C1 segment of cervical spinal cord (tissue), 14 donors: ENCODE data around the gene TOLLIP.

Experiments used
- DNase-seq, 14 donors: peaks; one replicate each; lab custom pipeline; 2025; lab: John Stamatoyannopoulos, UW

The TOLLIP gene

DNA sequence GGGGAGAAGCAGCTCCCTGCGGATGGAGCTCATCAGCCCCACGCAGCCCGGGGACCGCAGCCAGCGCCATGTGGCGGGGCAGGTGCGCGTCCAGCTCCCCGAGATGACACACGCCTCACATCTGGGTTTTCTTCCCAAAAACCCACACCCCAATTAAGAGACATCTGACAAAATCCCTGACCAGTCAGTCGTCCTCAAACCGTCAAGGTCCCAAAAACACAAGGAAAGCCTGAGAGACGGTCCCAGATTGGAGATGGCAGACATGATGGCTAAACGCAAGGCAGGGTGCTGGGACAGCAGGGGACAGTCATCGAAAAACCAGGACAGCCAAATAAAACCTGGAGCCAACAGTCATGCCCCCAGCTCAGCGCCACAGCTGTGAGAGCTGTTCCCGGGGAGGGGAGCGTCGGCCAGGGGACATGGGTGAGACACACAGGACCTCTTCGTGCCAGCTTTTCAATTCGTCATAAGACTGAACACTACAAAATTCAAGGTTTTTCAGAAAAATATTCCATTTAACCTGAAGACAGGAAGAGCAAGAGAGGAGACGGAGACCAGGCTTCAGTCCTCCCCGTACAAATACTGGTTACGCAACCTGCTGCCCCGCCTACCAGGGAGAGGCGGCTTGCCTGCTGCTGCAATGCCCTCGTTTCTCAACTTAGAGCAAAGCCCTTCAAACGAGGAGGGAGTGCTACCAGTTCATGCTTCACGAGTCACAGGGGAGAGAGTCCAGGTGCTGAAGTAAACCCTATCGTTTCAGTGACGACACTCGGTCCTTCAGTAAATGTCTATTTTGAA lies 10.5 kb downstream of the TOLLIP start:
- DNase-seq = peak in 3 of 14 donors; percentile 22 to 87 (median 36)

DNA sequence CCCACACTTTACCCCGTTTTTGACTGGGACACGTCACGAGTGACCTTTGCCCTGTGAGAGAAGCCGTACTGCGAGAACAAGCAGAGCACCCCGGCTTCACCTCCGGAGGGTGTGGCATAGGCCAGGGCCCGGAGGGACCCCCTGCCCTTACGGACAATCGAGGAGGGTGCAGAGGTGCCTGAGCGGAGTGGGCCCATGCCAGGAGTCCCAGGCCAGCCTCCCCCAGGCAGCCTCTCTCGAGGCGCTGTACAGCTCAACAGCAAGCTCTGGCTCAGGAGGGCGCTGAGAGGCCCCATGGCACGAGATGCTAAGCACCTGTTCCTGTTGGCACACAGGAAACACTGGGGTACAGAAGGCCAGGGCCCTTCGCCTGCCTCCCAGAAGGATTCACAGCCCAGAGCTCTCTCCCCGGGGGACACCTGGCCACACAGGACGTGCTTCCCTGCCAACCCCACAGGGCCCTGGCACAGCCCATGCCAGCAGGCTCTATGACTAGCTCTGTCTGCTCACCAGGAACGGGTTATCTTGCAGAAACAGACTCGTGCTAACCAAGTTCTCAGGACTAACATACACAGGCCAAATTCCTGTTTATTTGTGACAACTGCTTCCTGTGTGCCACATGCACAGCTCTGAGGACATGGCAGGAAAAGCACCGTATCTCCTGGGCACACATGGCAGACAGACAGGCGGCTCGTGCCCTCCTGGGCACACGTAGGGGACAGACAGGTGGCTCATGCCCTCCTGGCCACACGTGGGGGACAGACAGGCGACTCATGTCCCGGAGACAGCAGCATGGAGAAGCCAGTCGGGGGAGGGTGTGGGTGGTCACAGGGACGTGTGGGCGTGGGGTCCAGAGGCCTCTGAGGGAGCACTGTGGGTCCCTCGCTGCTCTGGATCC lies 11.6 kb downstream of the TOLLIP start:
- peak in 1 of 14 donors; percentile 76 for DNase-seq

DNA sequence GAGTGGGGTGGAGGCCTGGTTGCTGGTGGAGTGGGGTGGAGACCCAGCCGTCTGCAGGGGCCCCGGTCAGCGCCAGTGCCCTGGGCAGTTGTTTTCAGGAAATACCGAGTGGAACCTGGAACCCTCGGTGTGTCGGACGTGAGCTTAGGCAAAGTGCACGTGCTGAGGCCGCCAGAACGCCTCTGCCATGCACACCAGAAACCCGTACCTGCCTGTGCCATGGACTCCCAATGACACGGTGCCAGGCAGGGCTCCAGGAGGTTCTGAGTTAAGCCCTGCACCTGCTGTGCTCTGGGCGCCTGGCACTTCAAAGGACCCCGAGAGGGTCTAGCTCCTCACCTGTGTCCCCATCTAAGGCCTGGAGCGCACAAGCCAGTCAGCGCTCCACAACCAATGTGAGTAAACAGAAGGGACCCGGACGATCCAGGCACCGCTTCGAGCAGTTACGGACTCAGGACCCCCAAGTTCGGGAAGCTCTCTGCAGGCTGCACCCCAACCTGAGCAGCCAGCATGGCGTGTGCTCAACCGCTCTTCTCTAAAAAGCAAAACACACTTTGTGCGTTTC lies 12.3 kb downstream of the TOLLIP start:
- DNase-seq = no peak

DNA sequence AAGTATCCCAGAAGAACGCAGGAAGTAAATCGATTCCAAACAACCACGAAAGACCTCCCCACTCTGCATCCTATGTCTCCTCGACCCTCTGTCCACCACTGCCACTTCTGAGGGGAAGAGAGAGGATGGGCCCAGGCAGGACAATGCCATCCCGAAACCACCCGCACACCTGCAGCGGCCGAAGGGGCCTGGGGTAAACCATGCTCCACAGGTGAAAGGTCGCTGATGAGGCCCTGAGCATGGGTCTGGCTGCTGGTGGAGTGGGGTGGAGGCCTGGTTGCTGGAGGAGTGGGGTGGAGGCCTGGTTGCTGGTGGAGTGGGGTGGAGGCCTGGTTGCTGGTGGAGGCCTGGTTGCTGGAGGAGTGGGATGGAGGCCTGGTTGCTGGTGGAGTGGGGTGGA lies 13.1 kb downstream of the TOLLIP start:
- DNase-seq = no peak

DNA sequence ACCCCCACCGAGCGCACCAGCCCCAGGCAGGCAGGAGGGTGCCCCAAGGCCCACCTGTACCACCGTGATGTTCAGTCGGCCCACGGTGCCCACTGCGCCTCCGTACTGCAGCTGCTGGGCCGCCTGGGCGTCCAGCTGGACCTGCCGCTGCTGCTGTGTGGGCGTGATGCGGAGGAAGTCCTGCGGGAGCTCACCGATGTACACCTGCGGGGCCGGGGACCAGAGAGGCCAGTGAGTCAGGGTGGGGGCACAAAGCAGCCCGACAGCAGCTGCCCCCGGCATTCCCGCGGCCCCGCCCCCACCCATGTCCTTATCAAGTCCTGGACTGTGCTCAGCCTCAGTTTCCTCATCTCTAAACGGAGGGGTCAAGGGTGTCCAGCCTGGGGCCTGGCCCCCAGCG lies 13.8 kb downstream of the TOLLIP start:
- DNase-seq = no peak

DNA sequence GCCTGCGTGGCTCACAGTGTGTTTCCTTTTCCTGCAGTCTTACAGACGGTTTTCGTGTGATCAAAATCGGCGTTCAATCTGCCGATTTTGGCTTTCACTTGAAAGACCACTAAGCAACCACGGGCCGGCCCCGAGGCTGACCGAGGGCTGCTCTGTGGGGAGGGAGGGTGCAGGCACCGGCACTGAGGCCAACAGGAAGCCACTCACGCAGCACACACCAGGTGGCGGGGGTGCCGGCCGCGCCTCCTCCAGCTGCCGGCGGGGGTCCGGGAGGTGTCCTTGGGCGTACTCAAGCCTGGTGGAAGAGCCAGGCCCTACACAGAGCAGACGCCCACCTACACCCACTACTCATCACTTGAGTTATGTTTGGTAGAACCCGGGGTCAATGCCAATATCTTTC lies 14.3 kb downstream of the TOLLIP start:
- DNase-seq = no peak

DNA sequence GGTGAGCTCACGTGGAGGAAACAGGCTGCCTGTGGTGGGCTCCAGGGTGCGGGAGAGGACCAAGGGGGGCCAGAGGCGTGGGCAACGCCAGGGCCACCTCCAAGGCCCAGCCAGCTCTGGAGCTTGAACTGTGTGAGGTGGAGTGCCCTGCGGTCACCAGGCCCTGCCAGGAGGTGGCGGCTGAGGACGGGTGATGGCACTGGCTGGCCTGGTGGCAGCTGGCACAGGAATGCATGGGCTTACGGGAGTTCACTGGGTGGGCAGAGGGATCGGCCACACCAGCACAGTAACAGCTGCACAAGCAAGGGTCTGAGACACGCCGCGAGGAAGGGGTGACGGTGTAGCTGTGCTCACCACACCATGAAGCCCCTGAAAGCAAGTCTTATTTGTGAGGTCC lies 15.8 kb downstream of the TOLLIP start:
- DNase-seq = peak in 1 of 14 donors; percentile 36

DNA sequence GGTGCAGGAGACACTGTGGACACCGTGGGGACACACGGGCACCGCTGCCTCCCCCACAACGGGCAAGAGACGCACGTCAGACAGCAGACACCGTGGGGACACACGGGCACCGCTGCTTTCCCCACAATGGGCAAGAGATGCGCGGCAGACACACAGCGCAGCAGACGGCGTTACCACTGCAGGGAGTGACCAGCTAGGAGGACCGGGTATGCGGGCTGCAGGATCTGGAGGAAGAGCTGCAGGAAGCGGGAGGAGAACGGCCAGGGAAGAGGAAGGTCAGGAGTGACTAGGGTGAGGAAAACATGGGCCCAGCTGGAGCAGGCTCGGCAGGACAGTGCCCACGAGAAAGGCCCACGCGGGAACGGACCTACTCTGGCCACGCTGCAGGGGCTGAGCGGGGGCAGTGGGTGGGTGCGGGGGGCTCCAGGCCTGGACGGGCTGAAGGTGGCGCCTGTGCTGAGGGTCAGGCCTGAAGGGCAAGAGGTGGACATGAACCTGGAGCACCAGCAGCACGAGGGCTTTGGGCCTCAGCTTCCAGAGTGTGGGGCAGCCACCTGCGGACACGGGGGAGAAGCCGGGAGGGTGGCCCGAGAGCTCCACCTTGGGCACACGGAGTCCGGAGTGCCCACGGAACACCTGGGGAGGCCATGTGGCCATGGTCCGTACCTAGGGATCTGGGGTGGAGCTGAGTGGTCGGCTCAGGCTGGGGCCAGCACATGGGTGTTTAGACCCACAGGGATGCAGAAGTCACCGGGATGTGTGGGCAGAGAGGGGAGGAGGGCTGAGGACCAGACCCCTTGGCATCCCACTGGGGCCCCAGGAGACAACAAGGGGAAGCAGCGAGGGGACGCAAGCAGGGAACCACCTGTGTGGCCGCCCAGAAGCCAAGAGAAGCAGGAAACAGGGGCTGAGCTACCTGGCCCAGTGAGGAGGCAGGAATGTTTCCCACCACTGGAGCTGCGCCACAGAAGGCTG lies 16.5 kb downstream of the TOLLIP start:
- DNase-seq = no peak

DNA sequence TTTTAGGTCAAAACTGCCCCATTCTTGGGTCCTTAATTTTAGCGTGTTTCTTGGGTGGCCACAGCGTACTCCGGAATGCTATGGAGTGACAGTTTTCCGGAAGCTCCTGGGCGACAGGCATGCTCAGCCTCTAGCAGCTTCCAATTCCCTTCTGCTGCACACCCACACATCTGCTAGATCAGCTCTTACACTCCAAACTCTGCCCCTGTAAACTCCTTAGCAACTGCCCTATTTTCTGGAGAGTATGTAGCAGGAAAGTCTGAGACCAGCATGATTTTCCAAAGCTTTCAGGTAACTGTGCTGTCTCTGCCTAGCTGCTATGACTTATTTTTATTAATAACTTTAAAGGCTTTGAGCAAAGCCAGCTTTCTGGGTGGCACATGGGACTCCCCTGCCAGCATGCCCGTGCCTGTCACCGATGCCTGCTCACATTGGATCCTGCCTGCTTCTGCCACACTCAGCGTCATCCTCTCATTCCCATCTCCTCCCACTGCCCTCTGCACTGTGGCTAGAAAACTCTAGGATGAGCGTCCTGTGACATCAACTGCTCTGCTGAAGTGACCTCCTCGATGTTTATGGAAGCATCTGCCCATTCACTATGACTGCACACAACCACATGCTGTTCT lies 17.3 kb downstream of the TOLLIP start:
- no peak for DNase-seq

DNA sequence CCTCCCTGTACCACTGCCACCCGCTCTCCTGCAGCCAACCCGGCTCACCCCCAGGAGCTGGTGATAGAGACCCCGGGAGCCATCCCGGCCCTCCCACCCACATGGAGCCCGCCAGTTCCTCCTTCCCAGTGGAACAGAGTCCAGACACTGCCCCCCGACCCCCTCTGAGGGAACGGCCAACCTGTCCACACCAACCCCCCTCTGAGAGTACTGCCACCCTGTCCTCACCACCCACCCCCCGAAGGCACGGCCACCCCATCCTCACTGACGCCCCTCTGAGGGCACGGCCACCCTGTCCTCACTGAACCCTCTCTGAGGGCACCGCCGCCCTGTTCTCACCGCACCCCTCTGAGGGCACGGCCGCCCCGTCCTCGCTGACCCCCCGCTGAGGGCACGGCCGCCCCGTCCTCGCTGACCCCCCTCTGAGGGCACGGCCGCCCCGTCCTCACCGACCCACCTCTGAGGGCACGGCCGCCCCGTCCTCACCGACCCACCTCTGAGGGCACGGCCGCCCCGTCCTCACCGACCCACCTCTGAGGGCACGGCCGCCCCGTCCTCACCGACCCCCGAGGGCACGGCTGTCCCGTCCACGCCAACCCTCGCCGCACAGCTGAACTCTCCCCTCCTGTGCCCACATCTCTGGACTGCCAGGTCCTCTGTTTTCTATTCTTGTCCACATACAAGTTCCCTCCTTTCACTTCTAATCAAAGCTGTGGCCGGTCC lies 18.0 kb downstream of the TOLLIP start:
- DNase-seq = no peak

DNA sequence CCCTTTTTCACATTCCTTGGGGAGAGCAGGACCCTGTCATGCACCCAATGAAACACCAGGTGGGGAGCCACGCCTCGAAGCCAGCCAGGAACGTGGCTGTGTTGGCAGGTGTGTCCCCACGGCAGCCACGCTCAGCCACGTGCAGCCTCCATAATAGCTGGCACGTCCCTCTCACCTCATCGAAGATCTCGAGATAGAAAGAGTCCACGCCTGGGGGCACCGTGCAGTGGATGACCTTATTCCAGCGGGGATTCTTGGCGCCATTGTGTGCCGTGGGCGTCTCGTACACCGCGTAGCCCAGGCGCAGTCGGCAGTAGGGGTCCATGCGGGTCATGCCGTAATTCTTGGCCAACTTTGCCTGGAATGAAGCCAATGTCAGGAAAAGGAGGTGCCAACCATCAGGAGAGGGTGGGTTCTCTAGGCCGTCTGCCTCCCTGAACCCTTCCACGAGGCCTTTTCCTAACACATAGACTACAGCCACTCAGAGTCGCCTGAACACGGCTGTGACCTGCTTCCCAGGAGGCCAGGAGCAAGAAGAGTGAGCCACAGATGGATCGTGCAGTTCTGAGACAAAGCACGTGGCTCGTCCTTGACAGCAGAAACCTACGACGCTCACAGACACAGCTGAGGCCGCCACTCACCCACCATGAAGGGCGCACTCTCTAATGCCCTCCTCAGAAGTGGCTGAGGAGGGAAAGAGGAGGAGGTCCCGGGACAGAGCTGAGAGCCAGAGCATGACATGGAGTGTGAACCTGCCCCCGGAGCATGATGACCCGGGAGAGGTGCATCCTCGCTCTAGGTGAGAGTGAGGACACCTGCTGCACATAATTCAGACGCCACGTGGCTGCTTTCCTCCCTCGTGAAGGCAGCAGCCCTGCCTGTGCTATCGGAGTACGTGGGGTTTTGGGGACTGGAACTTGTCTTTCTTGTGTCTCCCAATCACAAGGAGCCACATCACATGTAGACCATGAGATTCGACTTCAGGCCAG lies 19.1 kb downstream of the TOLLIP start:
- DNase-seq = no peak

DNA sequence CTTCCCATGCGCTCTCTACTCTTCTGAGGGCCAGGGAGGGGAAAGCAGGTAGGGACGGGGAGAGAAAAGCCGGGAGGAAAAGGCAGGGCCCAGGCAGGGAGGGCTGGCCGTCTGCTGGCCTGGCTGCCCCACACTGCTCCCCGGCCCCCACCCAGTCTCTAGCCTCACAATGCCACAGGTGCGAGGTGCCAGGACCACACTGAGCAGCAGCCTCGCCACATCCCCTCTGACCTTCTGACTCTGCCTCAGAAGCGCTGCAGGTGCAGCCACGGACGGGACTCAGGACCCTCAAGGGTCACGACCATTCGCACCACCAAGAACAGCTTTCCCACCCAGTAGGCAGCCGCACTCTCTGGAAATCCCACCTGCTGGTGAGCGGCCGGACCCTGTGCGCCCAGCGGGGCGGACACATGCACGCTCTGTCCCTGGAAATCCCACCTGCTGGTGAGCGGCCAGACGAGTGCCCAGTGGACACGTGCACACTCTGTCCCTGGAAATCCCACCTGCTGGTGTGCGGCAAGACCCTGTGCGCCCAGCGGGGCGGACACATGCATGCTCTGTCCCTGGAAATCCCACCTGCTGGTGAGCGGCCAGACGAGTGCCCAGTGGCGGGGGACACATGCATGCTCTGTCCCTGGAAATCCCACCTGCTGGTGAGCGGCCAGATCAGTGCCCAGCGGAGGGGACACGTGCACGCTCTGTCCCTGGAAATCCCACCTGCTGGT lies 20.1 kb downstream of the TOLLIP start:
- DNase-seq = no peak

DNA sequence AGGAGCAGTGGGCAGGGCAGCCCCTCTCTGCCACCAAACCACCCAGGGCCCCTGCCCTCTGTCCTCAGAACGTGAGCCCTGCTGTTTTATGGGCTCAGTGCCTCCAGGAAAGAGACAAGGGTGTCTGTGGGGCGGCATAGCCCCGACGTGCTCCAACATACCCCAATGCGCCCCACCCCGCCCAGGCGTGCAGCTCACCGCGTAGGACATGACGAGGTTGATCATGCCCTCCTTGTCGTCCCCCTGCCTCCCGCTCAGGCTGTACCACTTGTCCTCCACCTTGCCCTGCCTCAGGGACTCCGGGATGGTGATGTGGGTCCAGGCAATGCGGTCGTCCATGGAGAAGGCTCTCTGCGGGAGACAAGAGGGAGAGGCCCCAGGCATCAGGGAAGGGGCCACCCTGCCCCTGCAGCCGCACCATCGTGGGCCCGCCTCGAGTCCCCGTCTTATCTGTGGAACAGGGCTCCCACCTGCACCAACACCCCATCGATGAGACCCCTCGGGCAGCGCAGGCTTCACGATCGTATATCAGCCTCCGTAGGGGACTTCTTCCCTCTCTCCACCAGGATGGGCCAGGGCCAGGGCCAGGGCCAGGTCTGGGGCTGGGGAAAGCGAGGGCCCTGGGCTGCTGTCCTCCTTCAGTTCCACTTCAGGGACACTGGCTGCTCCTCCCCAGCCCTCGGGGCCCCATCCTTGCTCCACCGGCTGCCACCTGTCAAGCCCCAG lies 20.8 kb downstream of the TOLLIP start:
- DNase-seq = no peak

DNA sequence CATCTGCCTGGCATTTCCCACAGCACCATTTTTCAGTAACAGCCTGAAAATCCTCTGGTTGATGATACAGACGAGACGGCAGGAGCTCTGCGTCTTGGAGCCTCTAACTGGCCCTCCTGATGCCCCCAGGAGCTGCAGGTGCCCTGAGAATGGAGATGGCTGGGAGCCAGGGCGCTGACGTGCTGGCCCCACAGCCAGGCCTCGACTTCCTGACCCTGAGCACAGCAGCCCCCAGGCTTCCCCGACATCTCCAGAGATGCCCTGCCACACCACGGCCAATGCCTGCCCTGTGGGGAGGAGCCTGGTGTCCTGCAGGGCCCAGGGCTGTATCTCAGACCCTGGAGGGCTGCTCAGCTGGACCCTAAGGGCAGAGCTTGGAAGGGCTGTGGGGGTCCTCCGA lies 21.5 kb downstream of the TOLLIP start:
- no peak for DNase-seq

DNA sequence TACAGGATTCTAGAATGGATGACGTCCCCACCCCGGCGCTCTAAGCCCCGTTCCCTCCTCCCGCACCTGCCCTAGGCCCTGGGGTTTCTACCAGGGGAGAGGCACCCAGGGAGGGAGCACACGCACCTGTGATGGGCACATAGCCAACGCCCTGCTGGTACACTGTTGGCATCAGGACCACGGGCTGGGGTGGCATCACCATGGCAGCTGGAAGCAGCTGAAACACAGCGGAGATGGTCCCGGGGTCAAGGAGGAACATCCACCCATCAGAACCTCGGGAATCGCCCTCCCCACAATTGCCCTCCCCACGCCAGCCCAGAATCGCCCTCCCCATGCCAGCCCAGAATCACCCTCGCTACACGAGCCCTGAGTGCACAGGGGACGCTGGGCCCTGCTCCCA lies 23.6 kb downstream of the TOLLIP start:
- no peak for DNase-seq

DNA sequence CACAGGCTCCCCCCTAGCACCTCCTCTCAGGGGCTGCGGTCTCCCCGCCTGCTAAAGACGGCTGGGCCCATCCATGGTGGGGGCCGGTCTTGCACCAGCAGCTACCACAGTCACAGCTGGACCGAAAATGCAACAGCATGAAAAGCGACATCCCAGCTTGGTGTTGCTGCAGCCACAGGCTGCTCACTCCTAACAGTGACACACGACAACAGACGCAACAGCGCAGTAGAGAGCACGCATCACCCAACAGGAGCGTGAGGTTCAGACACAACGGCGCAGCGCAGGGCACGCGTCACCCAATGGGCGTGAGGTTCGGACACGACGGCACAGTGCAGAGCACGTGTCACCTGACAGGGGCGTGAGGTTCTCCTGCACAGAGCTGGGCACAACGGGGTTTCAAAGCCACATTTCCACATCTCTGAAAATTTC lies 24.1 kb downstream of the TOLLIP start:
- DNase-seq = no peak

DNA sequence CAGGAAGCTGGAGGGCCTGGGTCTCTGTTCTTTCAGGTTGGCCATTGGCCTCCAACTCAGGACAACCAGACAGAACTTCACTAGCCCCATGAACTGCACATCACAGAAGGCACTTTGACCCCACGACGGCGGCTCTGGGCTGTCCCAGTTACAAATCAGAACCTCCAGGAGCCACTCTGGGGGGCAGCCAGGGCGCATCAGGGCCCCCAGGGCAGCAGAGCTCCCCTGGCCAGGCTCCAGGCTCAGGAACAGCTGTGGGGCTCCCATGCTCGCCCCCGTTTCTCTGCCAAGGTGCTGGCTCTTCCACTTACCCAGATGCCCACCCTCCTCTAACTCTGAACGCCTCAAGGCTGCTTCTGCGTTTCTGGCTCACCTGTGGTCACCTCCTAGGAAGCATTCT lies 25.5 kb downstream of the TOLLIP start:
- no peak for DNase-seq
